GM12878 (cell line): ENCODE results near the gene LMAN1L. TPM values are rescaled to one million over a fixed set of nuclear protein-coding genes. Genes with fewer than 3 reads are reported as not detected.

Experiments used
- ATAC-seq: fragments of 200-7000 bp; cut with Tn5 transposase; 3 replicates; pipeline ENCODE4 v1.9.1; 2020; ENCODE audit warnings: mild to moderate bottlenecking, moderate library complexity
- BruUV-seq: library from RNA; stranded (reverse); fragments of 400-500 nt; replicated peaks from 2 replicates; lab custom pipeline; 2021; lab: Mats Ljungman, UMichigan
- CTCF ChIA-PET: fragments of 300-600 bp; sonication (Branson Sonifier 250); formaldehyde crosslinking; extraction: SDS; loops from one replicate; lab custom pipeline; 2021; ENCODE audit warnings: inconsistent platforms; lab: Yijun Ruan, JAX
- POLR2A ChIA-PET: fragments of 350-600 bp; formaldehyde crosslinking; extraction: SDS; loops from one replicate; lab custom pipeline; 2021; ENCODE audit warnings: inconsistent platforms; lab: Charles Lee
- RAD21 ChIA-PET: fragments of 300-600 bp; sonication (Branson Sonifier 250); formaldehyde crosslinking; loops from one replicate; lab custom pipeline; 2023; ENCODE audit warnings: antibody characterized with exemption; ENCODE audit not compliant: unreplicated experiment; lab: Charles Lee
- SMC1A ChIA-PET: fragments of 300-600 bp; sonication (Branson Sonifier 250); formaldehyde crosslinking; loops from one replicate; lab custom pipeline; 2023; ENCODE audit not compliant: unreplicated experiment, uncharacterized antibody; lab: Charles Lee
- DNase-seq: peaks from one replicate; pipeline ENCODE4 v3.0.0-alpha.2; 2011; ENCODE audit warnings: low read depth, low spot score
- FAIRE-seq: peaks from 3 replicates; lab custom pipeline; 2011; peaks lifted over from hg19 to GRCh38; lab: Jason Lieb, UNC
- H2AFZ ChIP-seq: 2 replicates; pipeline ENCODE4 v1.6.0; 2011; ENCODE audit warnings: low read depth, low read length, control low read depth; ENCODE audit not compliant: control insufficient read depth
- H3K27ac ChIP-seq: 2 replicates; pipeline ENCODE4 v1.5.1; 2011; ENCODE audit warnings: control low read depth; ENCODE audit not compliant: control insufficient read depth, insufficient read depth
- H3K27me3 ChIP-seq, 2 experiments: replicated peaks in 1 of 2; 2 replicates each; pipeline versions ENCODE4 v1.6.0 to v1.6.1; 2011; ENCODE audit warnings: low read length in 1 of 2; ENCODE audit not compliant: control insufficient read depth in 2 of 2, insufficient read depth in 2 of 2
- H3K36me3 ChIP-seq, 2 experiments: 2 replicates each; pipeline ENCODE4 v1.5.1; 2011; ENCODE audit warnings: low read length in 1 of 2; ENCODE audit not compliant: control insufficient read depth in 2 of 2, insufficient read depth in 2 of 2
- H3K4me1 ChIP-seq: 2 replicates; pipeline ENCODE4 v1.6.1; 2011; ENCODE audit warnings: mild to moderate bottlenecking, low read length, moderate library complexity, mixed read lengths; ENCODE audit not compliant: control insufficient read depth, insufficient read depth
- H3K4me2 ChIP-seq: 2 replicates; pipeline ENCODE4 v1.6.0; 2011; ENCODE audit warnings: control low read depth; ENCODE audit not compliant: control insufficient read depth, insufficient read depth
- H3K4me3 ChIP-seq: fragments of 200-600 bp; sonication (generic); 2 replicates; pipeline ENCODE4 v1.5.1; 2016
- H3K79me2 ChIP-seq: 2 replicates; pipeline ENCODE4 v1.6.0; 2011; ENCODE audit warnings: low read length; ENCODE audit not compliant: control insufficient read depth, insufficient read depth
- H3K9ac ChIP-seq: 2 replicates; pipeline ENCODE4 v1.8.0; 2011; ENCODE audit warnings: low read length, control low read depth, mixed read lengths; ENCODE audit not compliant: control insufficient read depth, insufficient read depth
- H3K9me3 ChIP-seq: replicated peaks from 3 replicates; pipeline ENCODE4 v1.5.1; 2011; ENCODE audit warnings: mild to moderate bottlenecking, low read length; ENCODE audit not compliant: control insufficient read depth, insufficient read depth
- H4K20me1 ChIP-seq: 2 replicates; pipeline ENCODE4 v1.6.0; 2011; ENCODE audit not compliant: control insufficient read depth, insufficient read depth
- CEBPB ChIP-seq, 2 experiments: fragments of 150-350 bp in 1 of 2; IDR thresholded peaks; 2 replicates each; pipeline ENCODE4 v1.6.1; 2012 to 2014; ENCODE audit warnings: low read depth in 2 of 2, low read length in 2 of 2, borderline replicate concordance in 1 of 2, inconsistent platforms in 1 of 2
- IRF4 ChIP-seq: IDR thresholded peaks from 2 replicates; pipeline ENCODE4 v1.6.1; 2011; ENCODE audit warnings: low read depth, low read length
- POLR2A ChIP-seq: IDR thresholded peaks from 2 replicates; pipeline ENCODE4 v1.6.1; 2011; ENCODE audit warnings: low read depth, mild to moderate bottlenecking, low read length
- ZBTB4 ChIP-seq: fragments of 450-650 bp; formaldehyde crosslinking; IDR thresholded peaks from 2 replicates; pipeline ENCODE4 v1.4.0; 2022; ENCODE audit warnings: mild to moderate bottlenecking, moderate library complexity
- WGBS: methylation state at CpG from one replicate; pipeline ENCODE4 v1.1.6; 2016; ENCODE audit warnings: low lambda C conversion rate; ENCODE audit not compliant: insufficient replicate concordance, insufficient coverage; ENCODE audit errors: missing lambda C conversion rate; 5-methylcytosine and 5-hydroxymethylcytosine counted together
- in situ Hi-C: fragments of 300-500 bp; cut with MboI; formaldehyde crosslinking; loops from 9 replicates; pipeline ENCODE4 v1.14.3; 2018; ENCODE audit warnings: mixed read lengths
- intact Hi-C: fragments of 100-400 bp; cut with micrococcal nuclease; formaldehyde crosslinking; loops from one replicate; pipeline ENCODE4 v1.14.2; 2022; ENCODE audit not compliant: unreplicated experiment
- polyA plus RNA-seq, 11 experiments: library from polyadenylated mRNA; depleted of rRNA in 4 of 11; unstranded in 6 of 11; stranded (reverse) in 5 of 11; fragments of >200 nt; fragmentation: Nextera tagmentation in 4 of 11; fragmentation: Illumina TruSeq in 1 of 11; extraction: Ambion mirVana in 4 of 11; extraction: Trizol in 1 of 11; gene quantifications; 1 replicate in 1 of 11; 2 replicates in 10 of 11; pipeline versions ENCODE4 v1.2.1 to v1.2.3, GENCODE V29; 2011 to 2016; ENCODE audit warnings: inconsistent platforms in 2 of 11, missing spikeins in 2 of 11, low read depth in 1 of 11
- total RNA-seq, 4 experiments: library from RNA; depleted of rRNA in 3 of 4; stranded (reverse); fragments of >200 nt in 3 of 4; fragmentation: Illumina TruSeq in 1 of 4; extraction: Trizol in 1 of 4; gene quantifications; 2 replicates each; pipeline versions ENCODE4 v1.2.1 to v1.2.3, GENCODE V29; 2013 to 2021

Gene LMAN1L
- total and polyA plus RNA-seq, 10 of the 15 experiments (the other 5 are each of a cell fraction or from before 2014, with no cell fraction given): not detected

GRCh38 chr15:74794970-74795349 is 17.7 kb upstream of the LMAN1L start:
- in situ Hi-C loops (no loop called here), intact Hi-C loops (no loop called here)
- BruUV-seq: no TSS peak
- H3K27ac ChIP-seq: no peak overlapping the region
- H3K27me3 ChIP-seq: no peaks in the 10 kb centered on the region
- peaks cover 25 to 39% of the 10 kb centered on the region in 2 experiments; a peak in 3 of 4 replicates for H3K36me3 ChIP-seq
- H3K9ac ChIP-seq: no peak overlapping the region
- no peak overlapping the region for H2AFZ ChIP-seq
- H3K9me3 ChIP-seq: no peaks in the 10 kb centered on the region
- H3K79me2 ChIP-seq: peaks cover 86% of the 10 kb centered on the region
- FAIRE-seq: no peak
- H3K4me1 ChIP-seq: peaks cover 67% of the 10 kb centered on the region
- SMC1A ChIA-PET: interaction anchor here (2.2 to 15.7 kb wide), 3 partner anchors 6 to 18 kb away, joined by 7 to 811 read pairs (median 74); partner anchors contain the start of gene CSK
- RAD21 ChIA-PET: interaction anchor here (2.2 to 22.9 kb wide), 2 partner anchors 15 to 107 kb away, joined by 7 to 1186 read pairs; partner anchors contain the start of gene CSK
- no peak for TF ChIP-seq ZBTB4
- TF ChIP-seq CEBPB (IDR thresholded peaks at IDR 0.05; ENCODE audit: borderline replicate concordance in 1 of 2, low read depth in 2 of 2, low read length in 2 of 2): no peak
- TF ChIP-seq IRF4: no peak
- TF ChIP-seq POLR2A: peak; percentile 15; the same call in 1 of the 2 replicates
- ATAC-seq: no peak
- H3K4me2 ChIP-seq: no peak overlapping the region
- CTCF ChIA-PET: interaction anchor here (1.3 to 25.9 kb wide), 4 partner anchors 6 to 107 kb away, joined by 3 to 1288 read pairs (median 66); partner anchors contain the start of gene CSK
- 76% methylated on average over 9 of the region's 9 CpGs for WGBS
- H4K20me1 ChIP-seq: peaks cover 6% of the 10 kb centered on the region; the same call in 1 of the 2 replicates
- H3K4me3 ChIP-seq: no peak overlapping the region
- DNase-seq: no peak
- POLR2A ChIA-PET: interaction anchor here (14.2 kb wide), 1 partner anchor 18 kb away, joined by 602 read pairs; the partner anchor contains the start of gene CSK
